Mucosa of descending colon (tissue), 3 donors: Measurements from ENCODE around the gene FAM221B. TPM values are rescaled to one million over a fixed set of nuclear protein-coding genes. Genes with fewer than 3 reads are reported as not detected.

Source experiments
- ATAC-seq: fragments of 200-7000 bp; cut with Tn5 transposase; one replicate; pipeline ENCODE4 v1.9.1; 2020; ENCODE audit warnings: mild to moderate bottlenecking, moderate library complexity
- DNase-seq, 3 donors: peaks; one replicate each; pipeline ENCODE4 v3.0.0-alpha.2; 2020
- H3K36me3 ChIP-seq: fragments of 200-600 bp; one replicate; pipeline ENCODE4 v1.8.0; 2021; ENCODE audit warnings: low read depth, mild to moderate bottlenecking
- H3K4me1 ChIP-seq: fragments of 200-600 bp; one replicate; pipeline ENCODE4 v1.8.0; 2021; ENCODE audit warnings: low read depth, mild to moderate bottlenecking
- H3K4me3 ChIP-seq: fragments of 200-600 bp; one replicate; pipeline ENCODE4 v1.8.0; 2021; ENCODE audit warnings: mild to moderate bottlenecking
- H3K9me3 ChIP-seq: fragments of 200-600 bp; one replicate; pipeline ENCODE4 v1.8.0; 2021; ENCODE audit warnings: mild to moderate bottlenecking
- CTCF ChIP-seq: fragments of 200-600 bp; IDR thresholded peaks from one replicate; pipeline ENCODE4 v1.8.0; 2022; ENCODE audit warnings: antibody characterized with exemption, mild to moderate bottlenecking
- intact Hi-C, 2 donors: fragments of 100-400 bp; cut with DNase I in 1 of 2; cut with micrococcal nuclease in 1 of 2; formaldehyde crosslinking; loops; one replicate each; pipeline versions ENCODE4 v1.11.0 to v1.11.1; 2022; cut with DNase I, micrococcal nuclease
- total RNA-seq, 3 donors: library from RNA; stranded (reverse); fragmentation: NEBNext Ultra II Directional in 2 of 3; extraction: Animal tissue kit (Norgen Biotek cat#: 25700) in 2 of 3; gene quantifications; one replicate each; pipeline versions ENCODE4 v1.2.1 to v1.2.4, GENCODE V29; 2021 to 2023
- donor health status: DM: no; HTN: no; CAD: no; lungs with moderate emphysema.
- donor health status: DM: no; HTN: no; CAD: no.
- donor health status: DM: no; HTN: yes; CAD: no.

Gene FAM221B
- total RNA-seq, 3 donors from 2014 or later: 0.41 to 0.43 TPM; not detected in 1

- H3K4me1 ChIP-seq: peaks cover 17% of the 10 kb centered on the region
- TF ChIP-seq CTCF: no peak
- H3K36me3 ChIP-seq: no peaks in the 10 kb centered on the region
- no peak for DNase-seq
- H3K9me3 ChIP-seq: no peaks in the 10 kb centered on the region
- intact Hi-C loops: no loop called here
- ATAC-seq: no peak
- H3K4me3 ChIP-seq: no peak overlapping the region
Observed at GRCh38 chr9:35840881-35841644, 12.5 kb upstream of the FAM221B start.

GRCh38 chr9:35839926-35840325 lies 11.4 kb upstream of the FAM221B start:
- Histone ChIP-seq H3K36me3 (no peaks in the 10 kb centered on the region), H3K4me1 (peaks cover 22% of the 10 kb centered on the region), H3K9me3 (no peaks in the 10 kb centered on the region), H3K4me3 (no peak overlapping the region)
- intact Hi-C loops: loop anchor here in 1 of 2 donors (10.0 kb wide), 1 partner anchor 45 kb away; no protein-coding TSS in a partner anchor
- TF ChIP-seq CTCF: no peak
- DNase-seq (no peak), ATAC-seq (no peak)

GRCh38 chr9:35836595-35836994 lies 8.1 kb upstream of the FAM221B start:
- H3K36me3 ChIP-seq: no peaks in the 10 kb centered on the region
- intact Hi-C loops: loop anchor here in 1 of 2 donors (10.0 kb wide), 1 partner anchor 48 kb away; no protein-coding TSS in a partner anchor
- DNase-seq (no peak), ATAC-seq (no peak)
- TF ChIP-seq CTCF: no peak
- peaks cover 33% of the 10 kb centered on the region for H3K4me1 ChIP-seq
- H3K9me3 ChIP-seq: no peaks in the 10 kb centered on the region
- H3K4me3 ChIP-seq: no peak overlapping the region

- H3K36me3 ChIP-seq: no peaks in the 10 kb centered on the region
- peaks cover 33% of the 10 kb centered on the region for H3K4me1 ChIP-seq
- TF ChIP-seq CTCF: no peak
- peak; percentile 7 for ATAC-seq
- DNase-seq: peak in 1 of 3 donors; percentile 12
- no peak overlapping the region for H3K4me3 ChIP-seq
- H3K9me3 ChIP-seq: no peaks in the 10 kb centered on the region
- intact Hi-C loops: loop anchor here in 1 of 2 donors (10.0 kb wide), 1 partner anchor 49 kb away; no protein-coding TSS in a partner anchor
Observed at GRCh38 chr9:35835766-35836165, 7.2 kb upstream of the FAM221B start.

GRCh38 chr9:35835216-35835632 lies 6.7 kb upstream of the FAM221B start:
- TF ChIP-seq CTCF: peak; percentile 25
- DNase-seq: peak; percentile 62 to 68 (median 66)
- ATAC-seq: peak; percentile 76
- H3K36me3 ChIP-seq: no peaks in the 10 kb centered on the region
- H3K4me3 ChIP-seq: no peak overlapping the region
- no peaks in the 10 kb centered on the region for H3K9me3 ChIP-seq
- H3K4me1 ChIP-seq: peaks cover 33% of the 10 kb centered on the region
- intact Hi-C loops: loop anchor here in 1 of 2 donors (10.0 kb wide), 1 partner anchor 50 kb away; no protein-coding TSS in a partner anchor
